Measurements from ENCODE around the gene DCBLD2.
"Not testable (repeated sequence)": the region's sequence is repeated elsewhere in the genome, so short reads cannot be mapped to it uniquely, and the experiment has no call there.

DCBLD2 gene

GRCh38 chr3:98857258-98857657, 44.2 kb downstream of the DCBLD2 start:
- not testable (repeated sequence) for H2BK120ac ChIP-seq (ENCODE audit: low read depth, low read length); H2BK15ac ChIP-seq (ENCODE audit: low read length); H3K27ac ChIP-seq (replicated peaks; ENCODE audit: low read length); H4K8ac ChIP-seq (ENCODE audit: low read depth, low read length); H3K9ac ChIP-seq (ENCODE audit: low read depth, low read length, poor library complexity); H3K14ac ChIP-seq (ENCODE audit: low read length); H3K4me2 ChIP-seq (ENCODE audit: insufficient read depth, low read length, poor library complexity, severe bottlenecking); H4K91ac ChIP-seq (ENCODE audit: low read depth, low read length, poor library complexity); H3K4me1 ChIP-seq (ENCODE audit: control insufficient read depth in 2 of 2, insufficient read depth in 1 of 2, low read depth in 1 of 2, low read length in 2 of 2); H3K4ac ChIP-seq (ENCODE audit: low read length); H3K4me3 ChIP-seq (ENCODE audit: low read length in 2 of 2); H3K23ac ChIP-seq (ENCODE audit: low read depth, low read length, poor library complexity); H3K79me1 ChIP-seq (ENCODE audit: low read depth, low read length); DNase-seq (ENCODE audit: low spot score); H2AK5ac ChIP-seq (ENCODE audit: low read depth, low read length); H3K18ac ChIP-seq (ENCODE audit: low read length); H3K27me3 ChIP-seq (ENCODE audit: control insufficient read depth in 3 of 3, insufficient read depth in 3 of 3, low read depth in 1 of 3, low read length in 3 of 3); H2BK12ac ChIP-seq (ENCODE audit: low read length); H2BK5ac ChIP-seq (ENCODE audit: low read length); H2AFZ ChIP-seq (ENCODE audit: low read length)
- Histone ChIP-seq H3K9me3 (replicated peaks in 1 of 2; ENCODE audit: control insufficient read depth in 2 of 2, insufficient read depth in 1 of 2, low read depth in 1 of 2, low read length in 2 of 2) (peaks cover 2 to 33% of the 10 kb centered on the region in 2 donors), H3K36me3 (replicated peaks in 1 of 2; ENCODE audit: control insufficient read depth in 2 of 2, insufficient read depth in 2 of 2, low read length in 2 of 2) (peaks cover 3 to 39% of the 10 kb centered on the region in 2 donors)
- WGBS, 2 donors (ENCODE audit: extremely low coverage in 2 of 2, insufficient read length in 2 of 2, insufficient replicate concordance in 1 of 2), result no CpG with 5 or more reads among the region's 9 CpGs

DNA sequence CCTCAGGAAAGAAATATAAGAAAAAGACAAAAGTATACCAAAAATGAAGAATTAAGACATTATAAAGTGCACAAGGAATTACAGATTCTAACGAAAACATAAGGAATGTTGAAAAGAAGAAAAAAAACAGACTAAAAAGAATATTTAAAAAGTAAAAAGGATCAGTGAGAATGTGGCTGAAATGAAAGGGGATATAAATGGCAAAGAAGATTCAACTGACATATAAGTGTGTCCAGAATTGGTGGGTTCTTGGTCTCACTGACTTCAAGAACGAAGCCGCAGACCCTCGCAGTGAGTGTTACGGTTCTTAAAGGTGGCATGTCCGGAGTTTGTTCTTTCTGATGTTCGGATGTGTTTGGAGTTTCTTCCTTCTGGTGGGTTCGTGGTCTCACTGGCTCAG, 44.8 kb downstream of the DCBLD2 start:
- H4K91ac ChIP-seq (ENCODE audit: low read depth, low read length, poor library complexity), result no peak overlapping the region
- no peak overlapping the region for H3K9ac ChIP-seq (ENCODE audit: low read depth, low read length, poor library complexity)
- H3K4me3 ChIP-seq (ENCODE audit: low read length in 2 of 2), result no peak overlapping the region
- no peak overlapping the region for H2AK5ac ChIP-seq (ENCODE audit: low read depth, low read length)
- no peak overlapping the region for H3K4me2 ChIP-seq (ENCODE audit: insufficient read depth, low read length, poor library complexity, severe bottlenecking)
- H2BK12ac ChIP-seq (ENCODE audit: low read length), result no peak overlapping the region
- H3K4ac ChIP-seq (ENCODE audit: low read length), result no peak overlapping the region
- WGBS, 2 donors (ENCODE audit: extremely low coverage in 2 of 2, insufficient read length in 2 of 2, insufficient replicate concordance in 1 of 2), result no CpG with 5 or more reads among the region's 8 CpGs
- no peak overlapping the region for H4K8ac ChIP-seq (ENCODE audit: low read depth, low read length)
- H2BK120ac ChIP-seq (ENCODE audit: low read depth, low read length), result no peak overlapping the region
- no peak overlapping the region for H3K18ac ChIP-seq (ENCODE audit: low read length)
- peaks cover 3 to 39% of the 10 kb centered on the region in 2 donors for H3K36me3 ChIP-seq (replicated peaks in 1 of 2; ENCODE audit: control insufficient read depth in 2 of 2, insufficient read depth in 2 of 2, low read length in 2 of 2)
- H2AFZ ChIP-seq (ENCODE audit: low read length), result no peak overlapping the region
- H3K9me3 ChIP-seq (replicated peaks in 1 of 2; ENCODE audit: control insufficient read depth in 2 of 2, insufficient read depth in 1 of 2, low read depth in 1 of 2, low read length in 2 of 2), result peaks cover 2 to 33% of the 10 kb centered on the region in 2 donors
- H3K23ac ChIP-seq (ENCODE audit: low read depth, low read length, poor library complexity), result no peak overlapping the region
- H2BK15ac ChIP-seq (ENCODE audit: low read length), result no peak overlapping the region
- H3K27me3 ChIP-seq (ENCODE audit: control insufficient read depth in 3 of 3, insufficient read depth in 3 of 3, low read depth in 1 of 3, low read length in 3 of 3), result no peaks in the 10 kb centered on the region
- H3K4me1 ChIP-seq (ENCODE audit: control insufficient read depth in 2 of 2, insufficient read depth in 1 of 2, low read depth in 1 of 2, low read length in 2 of 2), result no peaks in the 10 kb centered on the region
- no peak overlapping the region for H2BK5ac ChIP-seq (ENCODE audit: low read length)
- no peak overlapping the region for H3K14ac ChIP-seq (ENCODE audit: low read length)
- DNase-seq (ENCODE audit: low spot score), result no peak
- H3K27ac ChIP-seq (replicated peaks; ENCODE audit: low read length), result no peak overlapping the region
- peaks cover 5% of the 10 kb centered on the region for H3K79me1 ChIP-seq (ENCODE audit: low read depth, low read length)

DNA sequence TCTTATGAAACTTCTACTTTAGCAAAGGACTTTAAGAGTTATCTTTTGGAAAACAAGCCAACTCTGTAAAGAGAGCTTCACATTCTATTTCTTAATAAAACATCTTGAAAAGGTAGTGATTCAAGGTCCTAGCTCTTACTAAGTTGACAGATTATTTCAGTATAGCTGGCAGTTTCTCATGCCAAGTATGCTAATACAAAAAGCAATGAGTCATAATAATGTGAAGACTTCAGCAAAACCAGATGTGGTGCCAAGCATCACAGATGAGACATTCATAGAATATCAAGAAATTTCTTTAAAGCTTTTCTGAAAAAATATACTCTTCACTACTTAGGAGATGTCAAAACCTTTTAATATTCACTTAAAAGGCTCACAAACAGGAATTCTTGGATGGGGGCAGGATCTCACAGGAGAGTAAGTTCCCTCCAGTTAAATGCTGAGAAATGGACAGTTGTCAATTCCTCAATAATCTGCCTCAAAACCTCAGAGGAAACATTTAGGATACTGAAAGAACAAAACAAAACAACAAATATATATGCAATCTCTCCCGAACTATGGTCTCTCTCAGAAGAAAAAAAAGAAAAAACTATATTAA, 45.6 kb downstream of the DCBLD2 start:
- Histone ChIP-seq H3K36me3 (replicated peaks in 1 of 2; ENCODE audit: control insufficient read depth in 2 of 2, insufficient read depth in 2 of 2, low read length in 2 of 2) (peaks cover 3 to 39% of the 10 kb centered on the region in 2 donors), H3K27ac (replicated peaks; ENCODE audit: low read length) (no peak overlapping the region)

GRCh38 chr3:98848108-98848507, 53.4 kb downstream of the DCBLD2 start:
- Histone ChIP-seq H2AFZ (ENCODE audit: low read length) (no peak overlapping the region), H3K4ac (ENCODE audit: low read length) (no peak overlapping the region), H3K23ac (ENCODE audit: low read depth, low read length, poor library complexity) (no peak overlapping the region), H2BK5ac (ENCODE audit: low read length) (no peak overlapping the region), H3K9me3 (replicated peaks in 1 of 2; ENCODE audit: control insufficient read depth in 2 of 2, insufficient read depth in 1 of 2, low read depth in 1 of 2, low read length in 2 of 2) (peaks cover 0 to 7% of the 10 kb centered on the region in 2 donors), H3K4me2 (ENCODE audit: insufficient read depth, low read length, poor library complexity, severe bottlenecking) (no peak overlapping the region), H3K27me3 (ENCODE audit: control insufficient read depth in 3 of 3, insufficient read depth in 3 of 3, low read depth in 1 of 3, low read length in 3 of 3) (no peaks in the 10 kb centered on the region), H2BK120ac (ENCODE audit: low read depth, low read length) (no peak overlapping the region), H3K36me3 (replicated peaks in 1 of 2; ENCODE audit: control insufficient read depth in 2 of 2, insufficient read depth in 2 of 2, low read length in 2 of 2) (peaks cover 0 to 46% of the 10 kb centered on the region in 2 donors), H3K27ac (replicated peaks; ENCODE audit: low read length) (no peak overlapping the region), H4K8ac (ENCODE audit: low read depth, low read length) (no peak overlapping the region), H3K18ac (ENCODE audit: low read length) (no peak overlapping the region), H3K14ac (ENCODE audit: low read length) (no peak overlapping the region), H2BK12ac (ENCODE audit: low read length) (no peak overlapping the region), H4K91ac (ENCODE audit: low read depth, low read length, poor library complexity) (no peak overlapping the region), H3K9ac (ENCODE audit: low read depth, low read length, poor library complexity) (no peak overlapping the region), H3K4me1 (ENCODE audit: control insufficient read depth in 2 of 2, insufficient read depth in 1 of 2, low read depth in 1 of 2, low read length in 2 of 2) (no peaks in the 10 kb centered on the region), H2BK15ac (ENCODE audit: low read length) (no peak overlapping the region), H3K4me3 (ENCODE audit: low read length in 2 of 2) (no peak overlapping the region), H2AK5ac (ENCODE audit: low read depth, low read length) (no peak overlapping the region), H3K79me1 (ENCODE audit: low read depth, low read length) (no peaks in the 10 kb centered on the region)
- DNase-seq (ENCODE audit: low spot score), result no peak
- no CpG with 5 or more reads among the region's 1 CpG for WGBS, 2 donors (ENCODE audit: extremely low coverage in 2 of 2, insufficient read length in 2 of 2, insufficient replicate concordance in 1 of 2)

More for the DNA sequence above, 45.6 kb downstream of the DCBLD2 start:
- Histone ChIP-seq H3K9me3 (replicated peaks in 1 of 2; ENCODE audit: control insufficient read depth in 2 of 2, insufficient read depth in 1 of 2, low read depth in 1 of 2, low read length in 2 of 2) (peaks cover 2 to 33% of the 10 kb centered on the region in 2 donors), H3K18ac (ENCODE audit: low read length) (no peak overlapping the region), H2BK12ac (ENCODE audit: low read length) (no peak overlapping the region), H4K91ac (ENCODE audit: low read depth, low read length, poor library complexity) (no peak overlapping the region), H3K4me3 (ENCODE audit: low read length in 2 of 2) (no peak overlapping the region), H3K14ac (ENCODE audit: low read length) (no peak overlapping the region), H2BK5ac (ENCODE audit: low read length) (no peak overlapping the region), H3K4ac (ENCODE audit: low read length) (no peak overlapping the region), H2AFZ (ENCODE audit: low read length) (no peak overlapping the region), H3K9ac (ENCODE audit: low read depth, low read length, poor library complexity) (no peak overlapping the region), H3K79me1 (ENCODE audit: low read depth, low read length) (peaks cover 5% of the 10 kb centered on the region), H2AK5ac (ENCODE audit: low read depth, low read length) (no peak overlapping the region), H3K23ac (ENCODE audit: low read depth, low read length, poor library complexity) (no peak overlapping the region), H2BK120ac (ENCODE audit: low read depth, low read length) (no peak overlapping the region), H3K4me2 (ENCODE audit: insufficient read depth, low read length, poor library complexity, severe bottlenecking) (no peak overlapping the region), H3K4me1 (ENCODE audit: control insufficient read depth in 2 of 2, insufficient read depth in 1 of 2, low read depth in 1 of 2, low read length in 2 of 2) (no peaks in the 10 kb centered on the region), H2BK15ac (ENCODE audit: low read length) (no peak overlapping the region), H3K27me3 (ENCODE audit: control insufficient read depth in 3 of 3, insufficient read depth in 3 of 3, low read depth in 1 of 3, low read length in 3 of 3) (no peaks in the 10 kb centered on the region), H4K8ac (ENCODE audit: low read depth, low read length) (no peak overlapping the region)
- WGBS, 2 donors (ENCODE audit: extremely low coverage in 2 of 2, insufficient read length in 2 of 2, insufficient replicate concordance in 1 of 2), result no CpG with 5 or more reads among the region's 1 CpG
- DNase-seq (ENCODE audit: low spot score), result no peak
